Mucosa of rectum (tissue), 2 donors: ENCODE measurements around the gene C8A.

Source experiments
- H3K27ac ChIP-seq, 2 donors: one replicate each; pipeline ENCODE4 v1.7.0; 2013; ENCODE audit warnings: inconsistent platforms in 2 of 2, low read depth in 2 of 2, low read length in 2 of 2
- H3K27me3 ChIP-seq, 2 donors: one replicate each; pipeline ENCODE4 v1.7.0; 2013; ENCODE audit warnings: low read length in 2 of 2; ENCODE audit not compliant: control insufficient read depth in 2 of 2, insufficient read depth in 2 of 2
- H3K36me3 ChIP-seq, 2 donors: one replicate each; pipeline ENCODE4 v1.7.0; 2013; ENCODE audit warnings: low read length in 2 of 2; ENCODE audit not compliant: control insufficient read depth in 2 of 2, insufficient read depth in 2 of 2
- H3K4me1 ChIP-seq, 2 donors: one replicate each; pipeline ENCODE4 v1.7.0; 2013; ENCODE audit warnings: low read length in 2 of 2, mild to moderate bottlenecking in 1 of 2; ENCODE audit not compliant: control insufficient read depth in 2 of 2, insufficient read depth in 2 of 2
- H3K4me3 ChIP-seq, 2 donors: one replicate each; pipeline ENCODE4 v1.7.0; 2013; ENCODE audit warnings: low read length in 2 of 2
- H3K9ac ChIP-seq, 2 donors: one replicate each; pipeline ENCODE4 v1.7.0; 2013; ENCODE audit warnings: low read length in 2 of 2, low read depth in 1 of 2, mild to moderate bottlenecking in 1 of 2
- H3K9me3 ChIP-seq, 2 donors: one replicate each; pipeline ENCODE4 v1.7.0; 2013; ENCODE audit warnings: low read length in 2 of 2; ENCODE audit not compliant: control insufficient read depth in 2 of 2
- donor health status: healthy.
- donor health status: Normal muscosa, but diverticular disease.

The C8A gene

GRCh38 chr1:56904663-56905397 lies 50.2 kb downstream of the C8A start:
- Histone ChIP-seq H3K9me3 (no peaks in the 10 kb centered on the region), H3K4me3 (no peak overlapping the region), H3K4me1 (no peaks in the 10 kb centered on the region), H3K9ac (no peak overlapping the region), H3K27me3 (no peaks in the 10 kb centered on the region), H3K36me3 (no peaks in the 10 kb centered on the region), H3K27ac (no peak overlapping the region)

DNA sequence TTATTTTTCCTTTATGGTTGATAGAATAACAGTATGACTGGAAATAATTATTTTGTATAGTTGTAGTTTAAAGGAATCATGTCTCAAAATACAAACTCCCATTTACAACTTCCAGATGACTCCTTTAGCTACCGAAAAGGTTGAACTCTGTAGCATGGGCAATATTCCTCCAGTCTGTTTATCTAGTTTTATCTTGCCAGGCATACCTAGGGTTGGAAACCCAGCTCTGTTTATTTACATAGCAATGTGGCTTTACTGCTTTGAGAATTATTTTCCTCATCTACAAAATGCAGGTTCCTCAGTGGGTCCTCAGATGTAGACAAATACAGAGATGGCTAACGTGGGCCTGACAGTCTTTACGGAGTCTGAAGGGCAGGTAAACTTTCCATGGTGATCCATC lies 51.1 kb downstream of the C8A start:
- H3K27me3 ChIP-seq: no peaks in the 10 kb centered on the region
- H3K9me3 ChIP-seq: no peaks in the 10 kb centered on the region
- no peaks in the 10 kb centered on the region for H3K36me3 ChIP-seq
- no peak overlapping the region for H3K9ac ChIP-seq
- H3K4me1 ChIP-seq: no peaks in the 10 kb centered on the region
- no peak overlapping the region for H3K27ac ChIP-seq
- H3K4me3 ChIP-seq: no peak overlapping the region

DNA sequence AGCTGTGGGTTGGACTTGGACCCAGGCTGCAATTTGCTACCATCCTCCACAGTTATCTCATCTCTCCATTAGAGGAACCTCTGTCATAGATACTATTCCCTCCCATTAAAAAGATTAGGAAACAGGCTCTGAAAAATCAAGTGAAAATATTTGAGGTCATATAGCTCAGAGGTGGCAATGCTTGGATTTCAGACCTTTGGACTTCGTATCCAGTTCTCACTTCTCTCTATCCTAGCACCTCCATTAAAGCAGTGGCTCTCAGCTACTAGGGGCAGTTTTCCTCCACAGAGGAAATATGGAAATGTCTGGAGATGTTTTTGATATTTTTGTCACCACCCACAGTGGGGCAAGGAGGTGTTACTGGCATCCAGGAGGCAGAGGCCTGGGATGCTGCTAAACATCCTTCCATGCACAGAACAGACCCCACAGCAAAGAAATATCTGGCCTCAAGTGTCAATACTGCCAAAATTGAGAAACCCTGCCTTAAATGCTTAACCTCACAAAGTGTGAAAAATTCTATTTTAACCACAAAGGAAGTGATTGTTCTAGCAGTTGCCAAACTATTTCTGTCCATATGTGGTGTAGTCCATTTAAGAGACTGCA lies 54.1 kb downstream of the C8A start:
- Histone ChIP-seq H3K4me1 (no peaks in the 10 kb centered on the region), H3K9ac (no peak overlapping the region), H3K36me3 (no peaks in the 10 kb centered on the region), H3K9me3 (no peaks in the 10 kb centered on the region), H3K27me3 (no peaks in the 10 kb centered on the region), H3K4me3 (no peak overlapping the region), H3K27ac (no peak overlapping the region)

DNA sequence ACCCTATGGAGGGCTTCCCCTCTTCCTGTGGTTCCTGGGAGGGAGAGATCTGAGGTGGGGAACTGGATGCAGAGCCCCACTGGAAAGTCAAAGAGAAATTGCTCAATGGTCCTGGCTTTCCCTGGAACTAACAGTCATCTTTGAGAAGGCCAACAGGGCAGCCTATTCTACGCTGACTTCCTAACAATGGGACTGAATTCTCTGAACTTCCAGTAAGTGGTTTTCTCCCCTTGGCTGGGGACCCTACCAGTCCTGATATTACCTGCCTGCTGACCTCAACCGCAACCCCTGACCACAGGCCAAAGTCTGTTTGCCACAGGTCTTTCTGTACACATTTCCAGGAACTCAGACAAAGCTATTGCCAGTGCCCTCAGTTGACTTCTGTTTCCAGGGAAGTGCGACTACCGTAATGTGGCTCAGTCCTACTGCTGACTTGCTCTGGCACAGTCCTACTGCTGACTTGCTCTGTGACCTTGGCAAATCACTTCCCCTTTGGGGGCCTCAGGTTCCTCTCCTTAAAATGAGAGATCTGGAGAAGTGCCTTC lies 55.9 kb downstream of the C8A start:
- H3K27me3 ChIP-seq: no peaks in the 10 kb centered on the region
- H3K36me3 ChIP-seq: no peaks in the 10 kb centered on the region
- no peak overlapping the region for H3K4me3 ChIP-seq
- H3K4me1 ChIP-seq: no peaks in the 10 kb centered on the region
- no peak overlapping the region for H3K9ac ChIP-seq
- no peak overlapping the region for H3K27ac ChIP-seq
- H3K9me3 ChIP-seq: no peaks in the 10 kb centered on the region

DNA sequence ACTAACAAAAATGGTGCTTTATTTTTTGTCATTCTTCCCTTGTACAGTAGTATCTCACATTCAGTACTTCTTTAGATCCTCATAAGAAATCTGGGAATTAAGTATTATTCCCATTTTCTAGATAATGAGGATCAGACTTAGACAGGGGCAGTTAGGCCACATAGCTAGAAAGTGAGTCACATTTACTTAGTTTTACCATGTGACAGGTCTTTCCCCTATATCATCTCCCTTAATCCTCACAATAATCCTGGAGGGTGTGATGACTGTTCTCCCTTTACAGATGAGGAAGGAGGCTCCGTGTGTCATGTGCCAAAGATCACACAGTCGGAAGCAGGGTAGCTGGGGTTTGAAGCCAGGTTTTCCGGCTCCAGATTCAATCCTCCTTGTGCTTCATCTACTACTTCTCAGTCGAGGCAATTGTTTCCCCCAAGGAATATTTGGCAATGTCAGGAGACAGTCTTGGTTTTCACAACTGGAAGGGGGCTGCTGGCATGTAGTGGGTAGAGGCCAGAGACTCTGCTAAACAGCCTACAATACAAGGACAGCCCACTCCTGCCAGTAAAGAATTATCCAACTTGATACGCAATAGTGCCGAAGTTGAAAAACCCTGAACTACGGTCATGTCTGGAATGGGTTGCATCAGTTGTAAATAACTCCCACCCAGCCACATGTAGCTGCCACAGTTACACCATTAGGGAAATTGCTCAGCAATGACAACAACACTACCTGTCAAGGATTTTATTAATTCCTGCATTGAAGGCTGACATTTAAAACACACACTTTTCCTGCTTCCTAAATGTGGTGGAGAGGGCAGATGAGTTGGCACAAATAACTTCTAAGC lies 56.7 kb downstream of the C8A start:
- no peaks in the 10 kb centered on the region for H3K4me1 ChIP-seq
- no peaks in the 10 kb centered on the region for H3K9me3 ChIP-seq
- H3K27ac ChIP-seq: no peak overlapping the region
- no peak overlapping the region for H3K9ac ChIP-seq
- no peak overlapping the region for H3K4me3 ChIP-seq
- H3K36me3 ChIP-seq: no peaks in the 10 kb centered on the region
- H3K27me3 ChIP-seq: no peaks in the 10 kb centered on the region

GRCh38 chr1:56912325-56912724 lies 57.7 kb downstream of the C8A start:
- H3K9ac ChIP-seq: no peak overlapping the region
- H3K4me1 ChIP-seq: no peaks in the 10 kb centered on the region
- H3K36me3 ChIP-seq: no peaks in the 10 kb centered on the region
- H3K27ac ChIP-seq: no peak overlapping the region
- H3K4me3 ChIP-seq: no peak overlapping the region
- H3K9me3 ChIP-seq: no peaks in the 10 kb centered on the region
- no peaks in the 10 kb centered on the region for H3K27me3 ChIP-seq

DNA sequence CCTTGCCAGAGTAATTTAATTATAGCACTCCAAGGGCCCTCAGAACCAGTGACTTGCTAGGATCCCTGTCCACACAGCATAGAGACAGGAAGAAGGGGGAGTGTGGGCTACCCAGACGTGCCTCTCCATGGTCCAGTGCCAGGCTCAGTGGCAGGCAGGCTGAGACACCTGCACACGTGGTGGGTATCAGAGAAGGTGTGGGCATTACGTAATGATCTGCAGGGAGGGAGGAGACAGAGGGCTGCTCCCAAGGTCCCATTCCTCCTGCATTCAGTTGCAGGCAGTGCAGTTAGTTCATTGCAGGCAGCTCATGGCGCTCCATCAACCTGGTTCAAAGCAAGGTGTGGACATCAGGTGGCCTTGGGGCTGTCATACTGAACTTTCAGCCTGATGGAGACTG lies 61.4 kb downstream of the C8A start:
- Histone ChIP-seq H3K9me3 (no peaks in the 10 kb centered on the region), H3K4me3 (no peak overlapping the region), H3K4me1 (no peaks in the 10 kb centered on the region), H3K9ac (no peak overlapping the region), H3K27me3 (no peaks in the 10 kb centered on the region), H3K27ac (no peak overlapping the region), H3K36me3 (no peaks in the 10 kb centered on the region)

- no peaks in the 10 kb centered on the region for H3K9me3 ChIP-seq
- no peaks in the 10 kb centered on the region for H3K36me3 ChIP-seq
- no peak overlapping the region for H3K4me3 ChIP-seq
- H3K4me1 ChIP-seq: no peaks in the 10 kb centered on the region
- no peak overlapping the region for H3K27ac ChIP-seq
- no peaks in the 10 kb centered on the region for H3K27me3 ChIP-seq
- H3K9ac ChIP-seq: no peak overlapping the region
Observed at GRCh38 chr1:56916630-56917029, 62.0 kb downstream of the C8A start.

DNA sequence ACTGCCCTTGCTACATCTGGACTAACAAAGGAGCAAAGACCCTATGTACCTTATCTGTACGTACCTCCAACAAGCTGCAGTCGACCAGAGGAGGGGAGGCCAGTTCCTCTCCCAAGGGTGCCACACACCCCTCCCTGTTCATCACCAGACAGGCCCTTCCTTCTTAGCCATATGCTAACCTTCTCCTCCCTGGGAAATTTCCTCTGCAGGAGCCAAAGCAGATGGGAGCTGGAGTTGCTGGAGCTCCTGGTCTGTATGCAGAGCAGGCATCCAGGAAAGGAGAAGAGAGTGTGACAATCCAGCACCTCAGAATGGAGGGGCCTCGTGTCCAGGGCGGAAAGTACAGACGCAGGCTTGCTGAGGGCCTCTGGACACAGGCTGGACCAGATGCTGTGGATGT lies 62.8 kb downstream of the C8A start:
- no peak overlapping the region for H3K9ac ChIP-seq
- H3K9me3 ChIP-seq: no peaks in the 10 kb centered on the region
- H3K4me3 ChIP-seq: no peak overlapping the region
- H3K27me3 ChIP-seq: no peaks in the 10 kb centered on the region
- H3K36me3 ChIP-seq: no peaks in the 10 kb centered on the region
- no peak overlapping the region for H3K27ac ChIP-seq
- H3K4me1 ChIP-seq: no peaks in the 10 kb centered on the region

- H3K27me3 ChIP-seq: no peaks in the 10 kb centered on the region
- H3K9ac ChIP-seq: no peak overlapping the region
- H3K4me3 ChIP-seq: no peak overlapping the region
- no peak overlapping the region for H3K27ac ChIP-seq
- no peaks in the 10 kb centered on the region for H3K9me3 ChIP-seq
- H3K4me1 ChIP-seq: no peaks in the 10 kb centered on the region
- H3K36me3 ChIP-seq: no peaks in the 10 kb centered on the region
Observed at GRCh38 chr1:56920591-56921001, 66.0 kb downstream of the C8A start.
